Kidney (tissue), 14 donors: Measurements from ENCODE around the gene LARGE2. TPM values are rescaled to one million over a fixed set of nuclear protein-coding genes. Genes with fewer than 3 reads are reported as not detected.
A peak's percentile ranks its signal among the peaks of the same experiment; 100 is the strongest.

Source experiments
- DNase-seq, 5 donors: peaks; one replicate each; pipeline ENCODE4 v3.0.0-alpha.2; 2013 to 2020
- FAIRE-seq: peaks from 2 replicates; lab custom pipeline; 2012; peaks lifted over from hg19 to GRCh38; lab: Jason Lieb, UNC
- H3K27ac ChIP-seq, 2 donors: one replicate each; pipeline ENCODE4 v1.7.0; 2013; ENCODE audit warnings: low read depth in 2 of 2, low read length in 2 of 2, inconsistent platforms in 1 of 2
- H3K27me3 ChIP-seq: one replicate; pipeline ENCODE4 v1.7.1; 2013; ENCODE audit warnings: low read length, inconsistent platforms; ENCODE audit not compliant: control insufficient read depth, insufficient read depth
- H3K36me3 ChIP-seq, 3 donors: one replicate each; pipeline versions ENCODE4 v1.7.0 to v1.7.1; 2013; ENCODE audit warnings: low read length in 3 of 3, control low read depth in 1 of 3, inconsistent platforms in 1 of 3; ENCODE audit not compliant: insufficient read depth in 3 of 3, control insufficient read depth in 2 of 3
- H3K4me1 ChIP-seq, 3 donors: one replicate each; pipeline versions ENCODE4 v1.7.0 to v1.7.1; 2013; ENCODE audit warnings: low read length in 3 of 3, inconsistent platforms in 1 of 3, low read depth in 1 of 3; ENCODE audit not compliant: control insufficient read depth in 2 of 3, insufficient read depth in 2 of 3
- H3K4me3 ChIP-seq, 3 donors: one replicate each; pipeline versions ENCODE4 v1.7.0 to v1.8.1; 2013; ENCODE audit warnings: low read length in 3 of 3, control low read depth in 1 of 3, inconsistent platforms in 1 of 3
- H3K9ac ChIP-seq, 3 donors: one replicate each; pipeline versions ENCODE4 v1.7.0 to v1.7.1; 2013; ENCODE audit warnings: low read length in 3 of 3, control low read depth in 1 of 3, inconsistent platforms in 1 of 3
- H3K9me3 ChIP-seq, 3 donors: one replicate each; pipeline versions ENCODE4 v1.7.0 to v1.7.1; 2013; ENCODE audit warnings: low read length in 3 of 3, control low read depth in 1 of 3, inconsistent platforms in 1 of 3; ENCODE audit not compliant: control insufficient read depth in 2 of 3, insufficient read depth in 1 of 3
- intact Hi-C: fragments of 100-400 bp; cut with DNase I; formaldehyde crosslinking; loops from one replicate; pipeline ENCODE4 v1.11.1; 2022
- polyA plus RNA-seq: library from polyadenylated mRNA; stranded (reverse); fragments of 350-450 nt; fragmentation: Illumina TruSeq; extraction: RNeasy Lipid Tissue Mini Kit (QIAGEN cat#74804); gene quantifications from one replicate; pipeline ENCODE4 v1.2.3, GENCODE V29; 2014; ENCODE audit warnings: low read depth, low replicate concordance; ENCODE audit not compliant: insufficient read depth
- total RNA-seq: library from RNA; stranded (reverse); fragmentation: NEBNext Ultra II Directional; extraction: Animal tissue kit (Norgen Biotek cat#: 25700); gene quantifications from one replicate; pipeline ENCODE4 v1.2.1, GENCODE V29; 2021
- TF ChIP-seq, protein P1 (sequence below): IDR thresholded peaks from 3 replicates; pipeline ENCODE4 v1.5.1; 2012; ENCODE audit warnings: mild to moderate bottlenecking, moderate library complexity, borderline replicate concordance; ENCODE audit not compliant: insufficient read depth; ENCODE audit errors: extremely low read depth
- donor health status: control.
- donor health status: control.
- donor health status: control.
- donor health status: control.
- donor health status: control.
- donor health status: DM: yes; HTN: yes; CAD: no.
- donor health status: Normal renal cell carcinoma (clear cell type).

The LARGE2 gene
- total and polyA plus RNA-seq, 2 donors from 2014 or later, result 13.1 to 29.8 TPM

DNA sequence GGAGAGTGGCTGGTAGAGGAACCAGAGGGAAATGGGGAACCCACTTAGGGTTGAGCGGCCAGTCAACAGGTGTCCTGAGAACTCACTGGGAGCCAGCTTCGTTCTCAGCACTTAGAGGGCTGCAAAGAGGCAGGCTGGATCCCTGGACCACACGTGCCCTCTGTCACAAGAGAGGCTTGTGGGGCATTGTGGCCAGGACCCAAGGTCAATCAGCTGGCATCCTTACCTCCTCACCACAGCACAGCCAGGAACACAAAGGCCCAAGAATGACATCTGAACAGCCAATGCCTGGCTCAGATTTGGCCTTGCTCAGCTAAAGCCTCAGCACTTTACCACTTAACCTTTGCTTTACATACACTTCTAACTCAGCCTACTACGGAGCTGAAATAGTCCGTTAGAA is 29.6 kb upstream of the LARGE2 start:
- no peak for FAIRE-seq

DNA sequence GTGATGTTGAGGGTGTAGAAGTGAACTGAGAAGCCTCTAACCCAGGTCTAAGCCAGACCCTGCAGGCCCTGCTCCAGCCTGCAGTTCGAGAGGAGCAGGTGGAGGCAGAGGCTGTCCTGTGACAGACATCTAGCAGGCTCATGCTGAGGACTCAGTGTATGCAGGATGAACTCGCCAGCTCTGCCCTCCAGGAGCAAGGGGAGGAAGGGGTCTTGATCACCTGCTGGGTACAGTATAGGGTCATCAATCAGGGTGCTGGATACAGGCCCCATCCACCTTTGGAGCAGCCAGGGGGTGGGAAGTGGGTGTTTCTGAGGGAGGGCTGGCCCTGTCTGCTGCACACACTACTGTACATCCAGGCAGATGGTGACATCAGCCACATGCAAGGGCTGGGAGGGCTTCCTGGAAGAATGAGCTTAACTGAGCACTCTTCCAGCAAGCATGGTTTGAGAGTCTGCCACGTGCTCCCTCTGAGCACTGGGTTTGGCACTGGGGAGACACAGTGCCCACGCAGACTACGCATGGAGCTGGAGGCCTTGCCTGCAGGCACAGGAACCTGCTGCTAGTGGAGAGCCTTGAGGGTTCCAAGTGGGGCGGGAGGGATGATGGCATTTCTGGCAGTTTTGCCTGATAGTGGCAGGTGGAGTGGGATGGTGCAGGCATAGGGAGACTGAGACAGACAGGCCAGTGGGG is 27.8 kb upstream of the LARGE2 start:
- intact Hi-C loops, result no loop called here
- Histone ChIP-seq H3K36me3 (no peaks in the 10 kb centered on the region), H3K9ac (no peak overlapping the region), H3K27ac (no peak overlapping the region), H3K4me1 (peaks cover 0 to 7% (median 0%) of the 10 kb centered on the region in 3 donors), H3K27me3 (no peaks in the 10 kb centered on the region), H3K9me3 (no peaks in the 10 kb centered on the region), H3K4me3 (no peak overlapping the region)
- TF ChIP-seq, protein P1, sequence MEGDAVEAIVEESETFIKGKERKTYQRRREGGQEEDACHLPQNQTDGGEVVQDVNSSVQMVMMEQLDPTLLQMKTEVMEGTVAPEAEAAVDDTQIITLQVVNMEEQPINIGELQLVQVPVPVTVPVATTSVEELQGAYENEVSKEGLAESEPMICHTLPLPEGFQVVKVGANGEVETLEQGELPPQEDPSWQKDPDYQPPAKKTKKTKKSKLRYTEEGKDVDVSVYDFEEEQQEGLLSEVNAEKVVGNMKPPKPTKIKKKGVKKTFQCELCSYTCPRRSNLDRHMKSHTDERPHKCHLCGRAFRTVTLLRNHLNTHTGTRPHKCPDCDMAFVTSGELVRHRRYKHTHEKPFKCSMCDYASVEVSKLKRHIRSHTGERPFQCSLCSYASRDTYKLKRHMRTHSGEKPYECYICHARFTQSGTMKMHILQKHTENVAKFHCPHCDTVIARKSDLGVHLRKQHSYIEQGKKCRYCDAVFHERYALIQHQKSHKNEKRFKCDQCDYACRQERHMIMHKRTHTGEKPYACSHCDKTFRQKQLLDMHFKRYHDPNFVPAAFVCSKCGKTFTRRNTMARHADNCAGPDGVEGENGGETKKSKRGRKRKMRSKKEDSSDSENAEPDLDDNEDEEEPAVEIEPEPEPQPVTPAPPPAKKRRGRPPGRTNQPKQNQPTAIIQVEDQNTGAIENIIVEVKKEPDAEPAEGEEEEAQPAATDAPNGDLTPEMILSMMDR, result no peak
- DNase-seq (no peak), FAIRE-seq (no peak)

More for the DNA sequence above, 29.6 kb upstream of the LARGE2 start:
- intact Hi-C loops, result no loop called here
- Histone ChIP-seq H3K4me3 (no peak overlapping the region), H3K9me3 (no peaks in the 10 kb centered on the region), H3K36me3 (no peaks in the 10 kb centered on the region), H3K27me3 (no peaks in the 10 kb centered on the region), H3K9ac (no peak overlapping the region), H3K27ac (no peak overlapping the region), H3K4me1 (peaks cover 0 to 2% (median 0%) of the 10 kb centered on the region in 3 donors)
- TF ChIP-seq, protein P1, result no peak
- DNase-seq, result no peak

DNA sequence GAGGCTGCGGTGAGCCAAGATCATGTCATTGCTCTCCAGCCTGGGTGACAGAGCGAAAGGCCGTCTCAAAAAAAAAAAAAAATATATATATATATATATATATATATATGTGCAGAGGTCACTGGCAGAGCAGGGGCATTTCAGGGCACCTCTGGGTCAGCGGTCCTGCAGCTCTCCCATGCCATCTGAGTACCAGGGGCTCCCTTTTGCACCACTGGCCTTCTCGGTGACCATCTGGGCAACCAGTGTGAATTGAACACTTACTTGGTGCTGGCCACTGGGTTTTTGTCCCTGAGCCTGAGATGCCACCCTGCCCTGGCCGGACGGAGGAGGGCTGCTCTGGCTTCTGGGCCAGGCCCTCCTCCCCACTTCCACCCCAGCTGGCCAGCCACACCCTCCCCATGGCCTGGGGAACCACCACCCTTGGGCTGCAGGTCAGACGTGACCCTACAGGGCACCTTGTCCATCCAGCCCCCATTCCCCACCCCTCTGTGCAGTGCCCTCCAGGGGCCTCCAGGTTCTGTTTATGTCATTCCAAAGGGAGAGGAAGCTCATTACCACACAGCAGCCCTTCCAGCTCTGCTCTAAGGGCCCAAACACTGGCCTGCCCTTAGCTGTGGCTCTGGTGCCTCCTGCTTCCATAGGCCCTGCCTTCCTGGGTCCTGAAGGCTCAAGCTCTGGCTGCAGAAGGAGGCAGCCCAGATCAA is 26.8 kb upstream of the LARGE2 start:
- no peaks in the 10 kb centered on the region for H3K9me3 ChIP-seq
- TF ChIP-seq, protein P1, result no peak
- no peaks in the 10 kb centered on the region for H3K36me3 ChIP-seq
- peak in 1 of 5 donors; percentile 56 for DNase-seq
- H3K9ac ChIP-seq, result no peak overlapping the region
- intact Hi-C loops, result no loop called here
- H3K27ac ChIP-seq, result no peak overlapping the region
- H3K27me3 ChIP-seq, result no peaks in the 10 kb centered on the region
- H3K4me1 ChIP-seq, result peaks cover 0 to 11% (median 3%) of the 10 kb centered on the region in 3 donors
- no peak overlapping the region for H3K4me3 ChIP-seq
- no peak for FAIRE-seq
